ENCODE measurements around the gene ALDOB.

DNA sequence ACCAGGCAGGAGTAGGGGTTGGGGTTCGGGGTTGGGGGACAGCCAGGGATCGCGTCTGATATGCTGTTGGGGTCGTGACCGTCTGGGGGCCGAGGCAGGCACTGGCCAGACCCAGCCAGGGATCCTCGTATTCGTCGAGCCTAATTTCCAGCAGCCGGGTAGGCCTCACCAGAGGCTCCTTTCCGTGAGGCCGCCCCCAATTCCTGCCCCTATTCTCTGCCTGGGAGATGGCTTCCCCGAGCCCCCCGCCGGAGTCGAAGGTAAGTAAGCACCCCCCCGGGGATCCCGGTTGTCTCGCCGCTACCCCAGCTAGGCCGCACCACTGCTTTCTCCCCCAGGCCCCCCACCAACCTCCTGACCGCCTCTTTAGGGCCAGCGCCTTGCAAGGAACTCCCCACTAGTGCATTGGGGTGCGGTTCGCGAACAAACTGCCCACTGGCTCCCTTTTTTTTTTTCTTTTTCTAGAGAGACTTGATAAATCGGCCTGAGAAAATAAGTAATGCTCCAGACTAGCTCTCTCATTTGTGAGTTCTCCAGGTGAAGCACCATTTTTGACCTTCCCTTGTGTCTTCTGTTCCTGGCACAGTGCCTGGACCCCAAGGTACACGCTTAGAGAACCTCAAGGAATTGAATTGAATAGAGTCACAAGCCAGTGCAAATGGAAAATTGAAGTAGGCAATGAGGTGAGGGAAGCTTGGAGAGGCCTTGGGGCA, 36.5 kb downstream of the ALDOB start:
- TF ChIP-seq, protein P1, sequence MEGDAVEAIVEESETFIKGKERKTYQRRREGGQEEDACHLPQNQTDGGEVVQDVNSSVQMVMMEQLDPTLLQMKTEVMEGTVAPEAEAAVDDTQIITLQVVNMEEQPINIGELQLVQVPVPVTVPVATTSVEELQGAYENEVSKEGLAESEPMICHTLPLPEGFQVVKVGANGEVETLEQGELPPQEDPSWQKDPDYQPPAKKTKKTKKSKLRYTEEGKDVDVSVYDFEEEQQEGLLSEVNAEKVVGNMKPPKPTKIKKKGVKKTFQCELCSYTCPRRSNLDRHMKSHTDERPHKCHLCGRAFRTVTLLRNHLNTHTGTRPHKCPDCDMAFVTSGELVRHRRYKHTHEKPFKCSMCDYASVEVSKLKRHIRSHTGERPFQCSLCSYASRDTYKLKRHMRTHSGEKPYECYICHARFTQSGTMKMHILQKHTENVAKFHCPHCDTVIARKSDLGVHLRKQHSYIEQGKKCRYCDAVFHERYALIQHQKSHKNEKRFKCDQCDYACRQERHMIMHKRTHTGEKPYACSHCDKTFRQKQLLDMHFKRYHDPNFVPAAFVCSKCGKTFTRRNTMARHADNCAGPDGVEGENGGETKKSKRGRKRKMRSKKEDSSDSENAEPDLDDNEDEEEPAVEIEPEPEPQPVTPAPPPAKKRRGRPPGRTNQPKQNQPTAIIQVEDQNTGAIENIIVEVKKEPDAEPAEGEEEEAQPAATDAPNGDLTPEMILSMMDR (conservative IDR thresholded peaks at IDR 0.05; ENCODE audit: low read depth in 2 of 2), result no peak
- TF ChIP-seq JUNB (IDR thresholded peaks at IDR 0.05; ENCODE audit: unreplicated experiment), result no peak
